Neural cell (in vitro differentiated cells): Measurements from ENCODE around the gene ADGRD1. TPM values are rescaled to one million over a fixed set of nuclear protein-coding genes. Genes with fewer than 3 reads are reported as not detected.

Experiments
- H2AFZ ChIP-seq: fragments of 200-600, 300-800 bp; sonication (generic), shearing (Covaris generic); 2 replicates; pipeline ENCODE4 v1.6.0; 2014; ENCODE audit warnings: low read depth, mild to moderate bottlenecking, antibody characterized with exemption, low read length, moderate library complexity
- H3F3A ChIP-seq: fragments of 200-600 bp; shearing (Covaris generic); 2 replicates; pipeline ENCODE4 v1.6.1; 2016; ENCODE audit warnings: mild to moderate bottlenecking, moderate library complexity, mixed read lengths, antibody characterized with exemption, low read length; ENCODE audit not compliant: insufficient read depth, poor library complexity, severe bottlenecking
- H3K27ac ChIP-seq: fragments of 200-600, 300-800 bp; sonication (generic), shearing (Covaris generic); 2 replicates; pipeline ENCODE4 v1.5.1; 2014; ENCODE audit warnings: mild to moderate bottlenecking, low read length, moderate library complexity
- H3K27me3 ChIP-seq: fragments of 300-800, 200-600 bp; sonication (generic), shearing (Covaris generic); 2 replicates; pipeline ENCODE4 v1.6.0; 2014; ENCODE audit warnings: mild to moderate bottlenecking, low read depth, low read length, moderate library complexity; ENCODE audit not compliant: insufficient read depth
- H3K36me3 ChIP-seq: fragments of 300-800, 200-600 bp; sonication (generic), shearing (Covaris generic); 2 replicates; pipeline ENCODE4 v1.5.1; 2014; ENCODE audit warnings: mild to moderate bottlenecking, antibody characterized with exemption, low read length, moderate library complexity; ENCODE audit not compliant: insufficient read depth
- H3K4me2 ChIP-seq: fragments of 300-800, 200-600 bp; sonication (generic), shearing (Covaris generic); 2 replicates; pipeline ENCODE4 v1.6.0; 2014; ENCODE audit warnings: mild to moderate bottlenecking, low read length
- H3K4me3 ChIP-seq: fragments of 300-800, 200-600 bp; sonication (generic), shearing (Covaris generic); 2 replicates; pipeline ENCODE4 v1.5.1; 2014; ENCODE audit warnings: mild to moderate bottlenecking, low read length, moderate library complexity
- H3K79me2 ChIP-seq: fragments of 200-600 bp; shearing (Covaris generic); replicated peaks from 2 replicates; pipeline ENCODE4 v1.6.0; 2014; ENCODE audit warnings: mild to moderate bottlenecking, low read length, moderate library complexity; ENCODE audit not compliant: insufficient read depth
- H3K9ac ChIP-seq: fragments of 300-800, 200-600 bp; sonication (generic), shearing (Covaris generic); 2 replicates; pipeline ENCODE4 v1.6.1; 2016; ENCODE audit warnings: mild to moderate bottlenecking, low read length, mixed read lengths
- H3K9me2 ChIP-seq: fragments of 200-600 bp; shearing (Covaris generic); 2 replicates; pipeline ENCODE4 v1.6.1; 2016; ENCODE audit warnings: mild to moderate bottlenecking, low read length, mixed read lengths; ENCODE audit not compliant: insufficient read depth
- H3K9me3 ChIP-seq: fragments of 200-600, 300-800 bp; sonication (generic), shearing (Covaris generic); 2 replicates; pipeline ENCODE4 v1.6.1; 2016; ENCODE audit warnings: mild to moderate bottlenecking, mixed run types, low read length, moderate library complexity, mixed read lengths
- H4K20me1 ChIP-seq: fragments of 200-600 bp; shearing (Covaris generic); 2 replicates; pipeline ENCODE4 v1.6.1; 2016; ENCODE audit warnings: mild to moderate bottlenecking, mixed run types; ENCODE audit not compliant: insufficient read depth
- CTCF ChIP-seq: fragments of 450-650 bp; IDR thresholded peaks from 2 replicates; pipeline ENCODE4 v1.5.1; 2014; ENCODE audit warnings: antibody characterized with exemption, mild to moderate bottlenecking, moderate library complexity; ENCODE audit not compliant: poor library complexity, severe bottlenecking
- EP300 ChIP-seq: fragments of 450-650 bp; conservative IDR thresholded peaks from 2 replicates; pipeline ENCODE4 v1.6.1; 2014; ENCODE audit warnings: antibody characterized with exemption, mild to moderate bottlenecking, moderate library complexity; ENCODE audit not compliant: poor library complexity, severe bottlenecking
- EZH2 ChIP-seq: fragments of 200-600, 300-800 bp; shearing (Covaris generic), sonication (generic); IDR thresholded peaks from 2 replicates; pipeline ENCODE4 v1.6.1; 2014; ENCODE audit warnings: antibody characterized with exemption, low read length, borderline replicate concordance, mild to moderate bottlenecking; ENCODE audit not compliant: insufficient read depth, poor library complexity, severe bottlenecking
- MXI1 ChIP-seq: fragments of 450-650 bp; conservative IDR thresholded peaks from 2 replicates; pipeline ENCODE4 v1.6.1; 2014; ENCODE audit warnings: antibody characterized with exemption, mild to moderate bottlenecking; ENCODE audit not compliant: poor library complexity, severe bottlenecking
- POLR2AphosphoS5 ChIP-seq: IDR thresholded peaks from 2 replicates; pipeline ENCODE4 v1.6.1; 2012
- RAD21 ChIP-seq: fragments of 450-650 bp; conservative IDR thresholded peaks from 2 replicates; pipeline ENCODE4 v1.6.1; 2014; ENCODE audit warnings: antibody characterized with exemption, mild to moderate bottlenecking, moderate library complexity
- REST ChIP-seq: IDR thresholded peaks from 2 replicates; pipeline ENCODE4 v1.6.1; 2012; ENCODE audit warnings: borderline replicate concordance
- SMC3 ChIP-seq: fragments of 450-650 bp; conservative IDR thresholded peaks from 2 replicates; pipeline ENCODE4 v1.6.1; 2014; ENCODE audit warnings: antibody characterized with exemption, mild to moderate bottlenecking, moderate library complexity; ENCODE audit not compliant: poor library complexity
- TAF1 ChIP-seq: IDR thresholded peaks from 2 replicates; pipeline ENCODE4 v1.6.1; 2012; ENCODE audit warnings: low read depth
- polyA plus RNA-seq: library from polyadenylated mRNA; depleted of rRNA; stranded (reverse); fragments of >200 nt; gene quantifications from 2 replicates; pipeline ENCODE4 v1.2.3, GENCODE V29; 2014

The ADGRD1 gene
- polyA plus RNA-seq, 1 donor from 2014 or later = 1.7 TPM

DNA sequence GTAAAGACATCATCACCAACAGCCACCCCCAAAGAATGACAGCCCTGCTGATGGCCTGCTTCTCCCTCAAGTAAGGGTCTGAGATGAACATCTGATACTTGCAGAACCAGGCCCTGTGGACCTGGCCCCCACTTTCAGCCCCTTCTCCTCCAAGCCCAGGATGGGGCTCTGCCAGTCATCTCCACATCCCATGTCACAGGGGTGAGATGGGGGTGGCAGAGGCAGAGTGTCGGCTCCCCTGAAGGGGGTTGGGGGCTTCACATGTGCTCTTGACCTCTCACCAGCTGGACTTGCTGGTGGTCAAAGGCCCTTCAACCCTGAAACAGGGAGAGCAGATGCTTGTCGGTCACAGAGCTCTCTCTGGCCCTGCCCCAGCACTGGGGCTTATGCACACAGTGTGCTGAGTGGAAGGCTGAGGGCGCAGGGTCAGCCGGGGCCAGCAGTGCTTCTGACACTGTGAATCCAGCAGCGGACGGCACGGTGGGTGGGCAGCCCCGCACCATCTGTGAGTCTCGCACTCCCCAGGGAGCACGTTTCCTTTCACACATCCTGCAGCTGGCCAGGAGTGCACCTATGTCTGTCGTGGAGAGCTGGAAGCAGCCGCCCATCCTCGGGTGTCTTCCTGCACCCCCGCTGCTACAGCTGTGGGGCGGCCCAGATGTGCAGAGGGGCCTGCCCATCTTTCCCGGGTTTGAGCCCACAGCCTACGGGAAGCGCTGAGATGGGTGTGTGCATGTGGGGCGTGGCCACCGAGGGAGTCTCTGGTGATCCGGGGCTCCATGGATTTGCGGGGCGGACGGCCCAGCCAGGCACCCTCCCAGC, 94.3 kb downstream of the ADGRD1 start:
- Histone ChIP-seq H3K9me2 (no peaks in the 10 kb centered on the region), H4K20me1 (no peaks in the 10 kb centered on the region), H3K27me3 (no peaks in the 10 kb centered on the region), H3K36me3 (no peaks in the 10 kb centered on the region), H3K27ac (no peak overlapping the region), H3K4me3 (no peak overlapping the region), H2AFZ (no peak overlapping the region), H3K9me3 (no peaks in the 10 kb centered on the region), H3K9ac (no peak overlapping the region), H3K79me2 (no peaks in the 10 kb centered on the region), H3F3A (no peaks in the 10 kb centered on the region), H3K4me2 (no peak overlapping the region)
- TF ChIP-seq REST = no peak
- no peak for TF ChIP-seq EZH2
- TF ChIP-seq CTCF = no peak
- TF ChIP-seq SMC3 = no peak
- no peak for TF ChIP-seq TAF1
- TF ChIP-seq RAD21 = no peak
- TF ChIP-seq POLR2AphosphoS5 = no peak
- TF ChIP-seq MXI1 = no peak
- TF ChIP-seq EP300 = no peak

DNA sequence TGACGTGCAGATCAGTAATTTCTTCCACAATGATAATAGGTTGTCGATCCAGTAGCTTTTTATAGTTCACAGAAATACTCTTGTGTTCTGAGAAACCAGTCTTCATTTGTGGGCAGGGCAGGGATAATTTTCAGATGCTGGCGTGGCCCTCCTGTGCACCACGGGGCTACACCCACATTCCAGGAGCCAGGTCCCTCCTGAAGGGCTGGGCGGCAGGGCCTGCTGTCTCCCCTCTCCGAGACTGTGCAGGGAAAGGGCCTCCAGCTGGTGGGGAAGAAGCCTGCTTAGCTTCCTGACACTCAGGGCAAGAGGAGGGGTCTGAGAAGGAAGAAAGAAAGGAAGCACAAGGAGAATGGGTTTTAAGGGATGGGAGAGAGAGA, 94.9 kb downstream of the ADGRD1 start:
- Histone ChIP-seq H2AFZ (no peak overlapping the region), H3K36me3 (no peaks in the 10 kb centered on the region), H3K4me2 (no peak overlapping the region), H3K9me2 (no peaks in the 10 kb centered on the region), H3F3A (no peaks in the 10 kb centered on the region), H3K9me3 (no peaks in the 10 kb centered on the region), H3K27me3 (no peaks in the 10 kb centered on the region), H3K9ac (no peak overlapping the region), H3K27ac (no peak overlapping the region), H3K79me2 (no peaks in the 10 kb centered on the region), H3K4me3 (no peak overlapping the region), H4K20me1 (no peaks in the 10 kb centered on the region)
- TF ChIP-seq SMC3 = no peak
- no peak for TF ChIP-seq POLR2AphosphoS5
- no peak for TF ChIP-seq RAD21
- TF ChIP-seq EP300 = no peak
- TF ChIP-seq CTCF = no peak
- no peak for TF ChIP-seq REST
- no peak for TF ChIP-seq EZH2
- no peak for TF ChIP-seq MXI1
- no peak for TF ChIP-seq TAF1
